SK-N-SH treated with all-trans-retinoic acid at 6 μM for 48 hours (cell line): ENCODE data around the gene STARD5.

ENCODE experiments used
- ATAC-seq: fragments of 200-7000 bp; cut with Tn5 transposase; 3 replicates; pipeline ENCODE4 v1.9.1; 2020; ENCODE audit warnings: mild to moderate bottlenecking, moderate library complexity
- ARNTL ChIP-seq: fragments of 450-650 bp; formaldehyde crosslinking; IDR thresholded peaks from 2 replicates; pipeline ENCODE4 v1.5.0; 2020; ENCODE audit warnings: low read depth, mild to moderate bottlenecking, moderate library complexity, borderline replicate concordance
- BACH2 ChIP-seq: fragments of 250-450 bp; sonication (Bioruptor Pico); IDR thresholded peaks from 2 replicates; pipeline ENCODE4 v1.9.0; 2021; ENCODE audit warnings: mild to moderate bottlenecking, borderline replicate concordance
- ESRRG ChIP-seq: fragments of 250-450 bp; sonication (Bioruptor Pico); IDR thresholded peaks from 2 replicates; pipeline ENCODE4 v1.6.1; 2021; ENCODE audit warnings: mild to moderate bottlenecking
- GLIS3 ChIP-seq: fragments of 250-450 bp; sonication (Bioruptor Pico); IDR thresholded peaks from 2 replicates; pipeline ENCODE4 v1.5.0; 2020; ENCODE audit warnings: mild to moderate bottlenecking, moderate library complexity
- ISL1 ChIP-seq: fragments of 250-450 bp; sonication (Bioruptor Pico); IDR thresholded peaks from 2 replicates; pipeline ENCODE4 v2.1.2; 2022; ENCODE audit warnings: mild to moderate bottlenecking, moderate library complexity
- OSR1 ChIP-seq: fragments of 250-450 bp; sonication (Bioruptor Pico); IDR thresholded peaks from 2 replicates; pipeline ENCODE4 v1.8.0; 2022; ENCODE audit warnings: moderate library complexity, mild to moderate bottlenecking, inconsistent platforms
- PPARA ChIP-seq: fragments of 250-450 bp; sonication (Bioruptor Pico); IDR thresholded peaks from 2 replicates; pipeline ENCODE4 v1.5.0; 2020; ENCODE audit warnings: mild to moderate bottlenecking, borderline replicate concordance
- SNAI2 ChIP-seq: fragments of 250-450 bp; sonication (Bioruptor Pico); IDR thresholded peaks from 2 replicates; pipeline ENCODE4 v1.5.0; 2020; ENCODE audit warnings: mild to moderate bottlenecking, moderate library complexity
- TCF4 ChIP-seq: fragments of 250-450 bp; sonication (Bioruptor Pico); IDR thresholded peaks from 2 replicates; pipeline ENCODE4 v1.8.0; 2021; ENCODE audit warnings: mild to moderate bottlenecking, moderate library complexity, borderline replicate concordance
- TOX ChIP-seq: fragments of 250-450 bp; sonication (Bioruptor Pico); IDR thresholded peaks from 2 replicates; pipeline ENCODE4 v1.8.0; 2021; ENCODE audit warnings: mild to moderate bottlenecking, moderate library complexity, borderline replicate concordance
- ZC3H10 ChIP-seq: fragments of 250-450 bp; sonication (Bioruptor Pico); IDR thresholded peaks from 2 replicates; pipeline ENCODE4 v1.5.1; 2021; ENCODE audit warnings: mild to moderate bottlenecking, moderate library complexity
- ZFP30 ChIP-seq: fragments of 450-650 bp; formaldehyde crosslinking; IDR thresholded peaks from 2 replicates; pipeline ENCODE4 v1.5.0; 2022; ENCODE audit warnings: mild to moderate bottlenecking, moderate library complexity
- ZNF565 ChIP-seq: fragments of 450-650 bp; formaldehyde crosslinking; conservative IDR thresholded peaks from 2 replicates; pipeline ENCODE4 v1.5.0; 2020; ENCODE audit warnings: low read depth, mild to moderate bottlenecking, moderate library complexity
- ZNF70 ChIP-seq: fragments of 450-650 bp; formaldehyde crosslinking; IDR thresholded peaks from 2 replicates; pipeline ENCODE4 v1.5.0; 2020; ENCODE audit warnings: mild to moderate bottlenecking, moderate library complexity
- ZNF8 ChIP-seq: fragments of 450-650 bp; formaldehyde crosslinking; IDR thresholded peaks from 2 replicates; pipeline ENCODE4 v1.5.0; 2020; ENCODE audit warnings: mild to moderate bottlenecking, moderate library complexity
- TF ChIP-seq, protein P1 (sequence below): fragments of 250-450 bp; sonication (Bioruptor Pico); IDR thresholded peaks from 2 replicates; pipeline ENCODE4 v1.8.0; 2020; ENCODE audit warnings: mild to moderate bottlenecking, moderate library complexity, borderline replicate concordance
- TF ChIP-seq, protein P2 (sequence below): fragments of 250-450 bp; sonication (Bioruptor Pico); IDR thresholded peaks from 2 replicates; pipeline ENCODE4 v1.5.1; 2020; ENCODE audit warnings: low read depth, mild to moderate bottlenecking, moderate library complexity
- TF ChIP-seq, protein P3 (sequence below): fragments of 250-450 bp; sonication (Bioruptor Pico); IDR thresholded peaks from 2 replicates; pipeline ENCODE4 v1.8.0; 2021; ENCODE audit warnings: low read depth, mild to moderate bottlenecking, moderate library complexity, borderline replicate concordance
- TF ChIP-seq, protein P4 (sequence below): fragments of 250-450 bp; sonication (Bioruptor Pico); IDR thresholded peaks from 2 replicates; pipeline ENCODE4 v1.5.0; 2020; ENCODE audit warnings: mild to moderate bottlenecking, moderate library complexity
- TF ChIP-seq, protein P5 (sequence below): fragments of 250-450 bp; sonication (Bioruptor Pico); IDR thresholded peaks from 2 replicates; pipeline ENCODE4 v1.5.1; 2021; ENCODE audit warnings: mild to moderate bottlenecking, moderate library complexity

Gene STARD5

DNA sequence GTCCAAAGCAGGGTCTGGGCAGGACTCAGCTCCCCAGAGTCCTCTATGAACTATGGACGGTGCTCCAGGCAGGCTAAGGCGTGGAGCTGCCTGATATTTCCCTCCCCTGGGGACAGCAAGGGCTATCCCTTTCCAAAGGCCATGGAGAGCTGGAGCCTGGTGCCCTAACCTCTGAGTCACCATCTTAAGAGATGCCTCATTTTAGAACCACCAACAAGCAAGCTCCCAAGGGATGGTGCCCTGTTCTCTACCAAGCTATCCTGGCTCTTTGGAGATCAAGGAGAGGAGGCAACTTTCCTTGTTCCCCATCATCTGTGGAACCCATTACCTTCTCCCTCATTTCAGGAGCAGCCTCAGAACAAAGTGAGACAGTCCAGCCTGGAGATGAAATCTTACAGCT is 15.7 kb downstream of the STARD5 start (continued):
- no peak for TF ChIP-seq ZNF565 (CRISPR knock-in tag)
- no peak for TF ChIP-seq ZFP30 (CRISPR knock-in tag)
- no peak for TF ChIP-seq TOX (CRISPR knock-in tag)
- TF ChIP-seq ZNF70 (CRISPR knock-in tag), result no peak
- no peak for TF ChIP-seq GLIS3 (CRISPR knock-in tag)
- TF ChIP-seq PPARA (CRISPR knock-in tag), result no peak

DNA sequence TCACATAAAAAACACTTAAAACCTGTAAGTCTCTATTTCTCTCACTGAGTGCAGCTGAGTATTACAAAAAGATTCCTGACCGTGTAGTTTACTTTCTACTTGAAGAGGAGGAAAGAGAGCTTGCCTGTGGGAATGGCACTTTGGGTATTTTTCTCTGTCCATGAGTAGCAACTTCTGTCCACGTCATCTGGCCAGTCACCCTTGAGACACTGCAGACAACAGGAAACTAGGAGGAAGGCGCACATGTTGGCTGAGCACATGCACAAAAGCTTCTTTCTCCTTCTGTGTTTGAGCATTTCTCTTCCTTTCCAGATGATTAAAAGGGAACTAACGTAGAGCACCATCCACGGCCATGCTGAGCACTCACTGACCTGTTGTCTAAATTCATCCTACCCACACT is 19.7 kb downstream of the STARD5 start:
- ATAC-seq, result peak; percentile 52
- TF ChIP-seq TOX (CRISPR knock-in tag) (no peak), SNAI2 (CRISPR knock-in tag) (no peak), BACH2 (no peak), OSR1 (CRISPR knock-in tag) (no peak), ZNF565 (CRISPR knock-in tag) (no peak), TCF4 (CRISPR knock-in tag) (no peak), ZNF8 (no peak), PPARA (CRISPR knock-in tag) (no peak), ZFP30 (CRISPR knock-in tag) (no peak), ESRRG (CRISPR knock-in tag) (no peak), ISL1 (CRISPR knock-in tag) (no peak), ZNF70 (CRISPR knock-in tag) (no peak), ARNTL (CRISPR knock-in tag) (no peak), ZC3H10 (CRISPR knock-in tag) (no peak), GLIS3 (CRISPR knock-in tag) (no peak)
- TF ChIP-seq, protein P1, sequence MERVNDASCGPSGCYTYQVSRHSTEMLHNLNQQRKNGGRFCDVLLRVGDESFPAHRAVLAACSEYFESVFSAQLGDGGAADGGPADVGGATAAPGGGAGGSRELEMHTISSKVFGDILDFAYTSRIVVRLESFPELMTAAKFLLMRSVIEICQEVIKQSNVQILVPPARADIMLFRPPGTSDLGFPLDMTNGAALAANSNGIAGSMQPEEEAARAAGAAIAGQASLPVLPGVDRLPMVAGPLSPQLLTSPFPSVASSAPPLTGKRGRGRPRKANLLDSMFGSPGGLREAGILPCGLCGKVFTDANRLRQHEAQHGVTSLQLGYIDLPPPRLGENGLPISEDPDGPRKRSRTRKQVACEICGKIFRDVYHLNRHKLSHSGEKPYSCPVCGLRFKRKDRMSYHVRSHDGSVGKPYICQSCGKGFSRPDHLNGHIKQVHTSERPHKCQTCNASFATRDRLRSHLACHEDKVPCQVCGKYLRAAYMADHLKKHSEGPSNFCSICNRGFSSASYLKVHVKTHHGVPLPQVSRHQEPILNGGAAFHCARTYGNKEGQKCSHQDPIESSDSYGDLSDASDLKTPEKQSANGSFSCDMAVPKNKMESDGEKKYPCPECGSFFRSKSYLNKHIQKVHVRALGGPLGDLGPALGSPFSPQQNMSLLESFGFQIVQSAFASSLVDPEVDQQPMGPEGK, result no peak
- TF ChIP-seq, protein P2, sequence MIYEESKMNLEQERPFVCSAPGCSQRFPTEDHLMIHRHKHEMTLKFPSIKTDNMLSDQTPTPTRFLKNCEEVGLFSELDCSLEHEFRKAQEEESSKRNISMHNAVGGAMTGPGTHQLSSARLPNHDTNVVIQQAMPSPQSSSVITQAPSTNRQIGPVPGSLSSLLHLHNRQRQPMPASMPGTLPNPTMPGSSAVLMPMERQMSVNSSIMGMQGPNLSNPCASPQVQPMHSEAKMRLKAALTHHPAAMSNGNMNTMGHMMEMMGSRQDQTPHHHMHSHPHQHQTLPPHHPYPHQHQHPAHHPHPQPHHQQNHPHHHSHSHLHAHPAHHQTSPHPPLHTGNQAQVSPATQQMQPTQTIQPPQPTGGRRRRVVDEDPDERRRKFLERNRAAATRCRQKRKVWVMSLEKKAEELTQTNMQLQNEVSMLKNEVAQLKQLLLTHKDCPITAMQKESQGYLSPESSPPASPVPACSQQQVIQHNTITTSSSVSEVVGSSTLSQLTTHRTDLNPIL (CRISPR knock-in tag), result no peak
- TF ChIP-seq, protein P3, sequence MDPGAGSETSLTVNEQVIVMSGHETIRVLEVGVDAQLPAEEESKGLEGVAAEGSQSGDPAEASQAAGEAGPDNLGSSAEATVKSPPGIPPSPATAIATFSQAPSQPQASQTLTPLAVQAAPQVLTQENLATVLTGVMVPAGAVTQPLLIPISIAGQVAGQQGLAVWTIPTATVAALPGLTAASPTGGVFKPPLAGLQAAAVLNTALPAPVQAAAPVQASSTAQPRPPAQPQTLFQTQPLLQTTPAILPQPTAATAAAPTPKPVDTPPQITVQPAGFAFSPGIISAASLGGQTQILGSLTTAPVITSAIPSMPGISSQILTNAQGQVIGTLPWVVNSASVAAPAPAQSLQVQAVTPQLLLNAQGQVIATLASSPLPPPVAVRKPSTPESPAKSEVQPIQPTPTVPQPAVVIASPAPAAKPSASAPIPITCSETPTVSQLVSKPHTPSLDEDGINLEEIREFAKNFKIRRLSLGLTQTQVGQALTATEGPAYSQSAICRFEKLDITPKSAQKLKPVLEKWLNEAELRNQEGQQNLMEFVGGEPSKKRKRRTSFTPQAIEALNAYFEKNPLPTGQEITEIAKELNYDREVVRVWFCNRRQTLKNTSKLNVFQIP (CRISPR knock-in tag), result no peak
- TF ChIP-seq, protein P4, sequence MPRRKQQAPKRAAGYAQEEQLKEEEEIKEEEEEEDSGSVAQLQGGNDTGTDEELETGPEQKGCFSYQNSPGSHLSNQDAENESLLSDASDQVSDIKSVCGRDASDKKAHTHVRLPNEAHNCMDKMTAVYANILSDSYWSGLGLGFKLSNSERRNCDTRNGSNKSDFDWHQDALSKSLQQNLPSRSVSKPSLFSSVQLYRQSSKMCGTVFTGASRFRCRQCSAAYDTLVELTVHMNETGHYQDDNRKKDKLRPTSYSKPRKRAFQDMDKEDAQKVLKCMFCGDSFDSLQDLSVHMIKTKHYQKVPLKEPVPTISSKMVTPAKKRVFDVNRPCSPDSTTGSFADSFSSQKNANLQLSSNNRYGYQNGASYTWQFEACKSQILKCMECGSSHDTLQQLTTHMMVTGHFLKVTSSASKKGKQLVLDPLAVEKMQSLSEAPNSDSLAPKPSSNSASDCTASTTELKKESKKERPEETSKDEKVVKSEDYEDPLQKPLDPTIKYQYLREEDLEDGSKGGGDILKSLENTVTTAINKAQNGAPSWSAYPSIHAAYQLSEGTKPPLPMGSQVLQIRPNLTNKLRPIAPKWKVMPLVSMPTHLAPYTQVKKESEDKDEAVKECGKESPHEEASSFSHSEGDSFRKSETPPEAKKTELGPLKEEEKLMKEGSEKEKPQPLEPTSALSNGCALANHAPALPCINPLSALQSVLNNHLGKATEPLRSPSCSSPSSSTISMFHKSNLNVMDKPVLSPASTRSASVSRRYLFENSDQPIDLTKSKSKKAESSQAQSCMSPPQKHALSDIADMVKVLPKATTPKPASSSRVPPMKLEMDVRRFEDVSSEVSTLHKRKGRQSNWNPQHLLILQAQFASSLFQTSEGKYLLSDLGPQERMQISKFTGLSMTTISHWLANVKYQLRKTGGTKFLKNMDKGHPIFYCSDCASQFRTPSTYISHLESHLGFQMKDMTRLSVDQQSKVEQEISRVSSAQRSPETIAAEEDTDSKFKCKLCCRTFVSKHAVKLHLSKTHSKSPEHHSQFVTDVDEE, result no peak
- TF ChIP-seq, protein P5, sequence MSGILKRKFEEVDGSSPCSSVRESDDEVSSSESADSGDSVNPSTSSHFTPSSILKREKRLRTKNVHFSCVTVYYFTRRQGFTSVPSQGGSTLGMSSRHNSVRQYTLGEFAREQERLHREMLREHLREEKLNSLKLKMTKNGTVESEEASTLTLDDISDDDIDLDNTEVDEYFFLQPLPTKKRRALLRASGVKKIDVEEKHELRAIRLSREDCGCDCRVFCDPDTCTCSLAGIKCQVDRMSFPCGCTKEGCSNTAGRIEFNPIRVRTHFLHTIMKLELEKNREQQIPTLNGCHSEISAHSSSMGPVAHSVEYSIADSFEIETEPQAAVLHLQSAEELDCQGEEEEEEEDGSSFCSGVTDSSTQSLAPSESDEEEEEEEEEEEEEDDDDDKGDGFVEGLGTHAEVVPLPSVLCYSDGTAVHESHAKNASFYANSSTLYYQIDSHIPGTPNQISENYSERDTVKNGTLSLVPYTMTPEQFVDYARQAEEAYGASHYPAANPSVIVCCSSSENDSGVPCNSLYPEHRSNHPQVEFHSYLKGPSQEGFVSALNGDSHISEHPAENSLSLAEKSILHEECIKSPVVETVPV (CRISPR knock-in tag), result no peak
